DMS79 treated with DMSO at 0.1 percent for 48 hours (cell line): ENCODE measurements around the gene BCAS3.
A peak's percentile ranks its signal among the peaks of the same experiment; 100 is the strongest.
"Not testable (repeated sequence)": the region's sequence is repeated elsewhere in the genome, so short reads cannot be mapped to it uniquely, and the experiment has no call there.

Source experiments
- DNase-seq: peaks from one replicate; lab custom pipeline; 2025; lab: John Stamatoyannopoulos, UW

BCAS3 gene

GRCh38 chr17:60677308-60678117, at the start of gene BCAS3:
TSS of gene BCAS3 (plus strand) at chr17:60677851.
- DNase-seq: peak; percentile 87

GRCh38 chr17:60628252-60628889, 49.3 kb upstream of the BCAS3 start:
- no peak for DNase-seq

- no peak for DNase-seq
Measured at GRCh38 chr17:60629120-60629519, 48.5 kb upstream of the BCAS3 start.

- no peak for DNase-seq
Measured at GRCh38 chr17:60630352-60630751, 47.3 kb upstream of the BCAS3 start.

- no peak for DNase-seq
Measured at GRCh38 chr17:60631119-60631518, 46.5 kb upstream of the BCAS3 start.

- no peak for DNase-seq
Measured at GRCh38 chr17:60637683-60638082, 40.0 kb upstream of the BCAS3 start.

- DNase-seq: no peak
Measured at GRCh38 chr17:60639019-60639330, 38.7 kb upstream of the BCAS3 start.

GRCh38 chr17:60640503-60640902, 37.1 kb upstream of the BCAS3 start:
- no peak for DNase-seq

GRCh38 chr17:60641126-60641525, 36.5 kb upstream of the BCAS3 start:
- no peak for DNase-seq

GRCh38 chr17:60641810-60642220, 35.8 kb upstream of the BCAS3 start:
- DNase-seq: peak; percentile 5

GRCh38 chr17:60645918-60646523, 31.6 kb upstream of the BCAS3 start:
- DNase-seq: peak; percentile 45

- DNase-seq: no peak
Measured at GRCh38 chr17:60646701-60647100, 30.9 kb upstream of the BCAS3 start.

- DNase-seq: no peak
Measured at GRCh38 chr17:60647705-60648104, 29.9 kb upstream of the BCAS3 start.

- no peak for DNase-seq
Measured at GRCh38 chr17:60652454-60653247, 25.0 kb upstream of the BCAS3 start.

GRCh38 chr17:60653569-60653968, 24.1 kb upstream of the BCAS3 start:
- no peak for DNase-seq

- DNase-seq: no peak
Measured at GRCh38 chr17:60656499-60656898, 21.2 kb upstream of the BCAS3 start.

- no peak for DNase-seq
Measured at GRCh38 chr17:60659156-60659555, 18.5 kb upstream of the BCAS3 start.

GRCh38 chr17:60661489-60661888, 16.2 kb upstream of the BCAS3 start:
- no peak for DNase-seq

GRCh38 chr17:60664022-60664421, 13.6 kb upstream of the BCAS3 start:
- no peak for DNase-seq

GRCh38 chr17:60665602-60666001, 12.0 kb upstream of the BCAS3 start:
- DNase-seq: no peak

GRCh38 chr17:60668741-60669140, 8.9 kb upstream of the BCAS3 start:
- not testable (repeated sequence) for DNase-seq

GRCh38 chr17:60671482-60671881, 6.2 kb upstream of the BCAS3 start:
- no peak for DNase-seq
